ENCODE measurements around the gene CRISPLD2. TPM values are rescaled to one million over a fixed set of nuclear protein-coding genes. Genes with fewer than 3 reads are reported as not detected.

CRISPLD2 gene
- total and polyA plus RNA-seq, 10 of the 15 experiments (the other 5 are each of a cell fraction or from before 2014, with no cell fraction given) = 0.03 to 0.30 (median 0.08) TPM; not detected in 5

- in situ Hi-C loops (cut with MboI) (no loop called here), intact Hi-C loops (cut with micrococcal nuclease; ENCODE audit: unreplicated experiment) (no loop called here)
- no peaks in the 10 kb centered on the region for H4K20me1 ChIP-seq (ENCODE audit: control insufficient read depth, insufficient read depth)
- TF ChIP-seq TCF7 (IDR thresholded peaks at IDR 0.05; ENCODE audit: borderline replicate concordance) (no peak), BACH1 (IDR thresholded peaks at IDR 0.05; ENCODE audit: borderline replicate concordance) (no peak), YBX1 (IDR thresholded peaks at IDR 0.05) (no peak)
- 60% methylated on average over 9 of the region's 9 CpGs for WGBS (ENCODE audit: insufficient coverage, insufficient replicate concordance, low lambda C conversion rate, missing lambda C conversion rate)
- H3K4me2 ChIP-seq (ENCODE audit: control insufficient read depth, insufficient read depth) = no peak overlapping the region
- H3K4me1 ChIP-seq (ENCODE audit: control insufficient read depth, insufficient read depth, low read length) = no peaks in the 10 kb centered on the region
- no peaks in the 10 kb centered on the region for H3K9me3 ChIP-seq (replicated peaks; ENCODE audit: control insufficient read depth, insufficient read depth, low read length)
- no peak overlapping the region for H3K4me3 ChIP-seq
- no peak for ATAC-seq
- DNase-seq (ENCODE audit: low read depth, low spot score) = no peak
- no peak overlapping the region for H3K27ac ChIP-seq (ENCODE audit: control insufficient read depth, insufficient read depth)
- RAD21 ChIA-PET (ENCODE audit: unreplicated experiment) = interaction anchor here (1.0 kb wide), 1 partner anchor 19 kb away, joined by 3 read pairs; no protein-coding TSS in a partner anchor
- peaks cover 0 to 2% of the 10 kb centered on the region in 2 experiments; a peak in 3 of 4 replicates for H3K27me3 ChIP-seq (replicated peaks in 1 of 2; ENCODE audit: control insufficient read depth in 2 of 2, insufficient read depth in 2 of 2, low read length in 1 of 2)
- SMC1A ChIA-PET (ENCODE audit: uncharacterized antibody, unreplicated experiment) = interaction anchor here (1.0 kb wide), 1 partner anchor 18 kb away, joined by 5 read pairs; no protein-coding TSS in a partner anchor
- no TSS peak for BruUV-seq (replicated peaks)
- CTCF ChIA-PET = interaction anchor here (1.1 to 1.3 kb wide), 2 partner anchors 9 to 126 kb away, joined by 3 read pairs; no protein-coding TSS in a partner anchor
- H2AFZ ChIP-seq (ENCODE audit: control insufficient read depth, low read depth, low read length) = no peak overlapping the region
- no peaks in the 10 kb centered on the region for H3K79me2 ChIP-seq (ENCODE audit: control insufficient read depth, insufficient read depth, low read length)
- POLR2A ChIA-PET = interaction anchor here (0.6 kb wide), 1 partner anchor 9 kb away, joined by 3 read pairs; no protein-coding TSS in a partner anchor
- no peak for FAIRE-seq
- H3K9ac ChIP-seq (ENCODE audit: control insufficient read depth, insufficient read depth, low read length) = no peak overlapping the region
- no peaks in the 10 kb centered on the region for H3K36me3 ChIP-seq (ENCODE audit: control insufficient read depth in 2 of 2, insufficient read depth in 2 of 2, low read length in 1 of 2)
Measured at GRCh38 chr16:84883301-84883700, 63.5 kb downstream of the CRISPLD2 start.

GRCh38 chr16:84884246-84884595 lies 64.4 kb downstream of the CRISPLD2 start:
- Histone ChIP-seq H3K4me1 (ENCODE audit: control insufficient read depth, insufficient read depth, low read length) (no peaks in the 10 kb centered on the region), H3K9me3 (replicated peaks; ENCODE audit: control insufficient read depth, insufficient read depth, low read length) (no peaks in the 10 kb centered on the region), H3K27me3 (replicated peaks in 1 of 2; ENCODE audit: control insufficient read depth in 2 of 2, insufficient read depth in 2 of 2, low read length in 1 of 2) (peaks cover 0 to 2% of the 10 kb centered on the region in 2 experiments; a peak in 3 of 4 replicates), H3K9ac (ENCODE audit: control insufficient read depth, insufficient read depth, low read length) (no peak overlapping the region), H3K4me3 (no peak overlapping the region), H4K20me1 (ENCODE audit: control insufficient read depth, insufficient read depth) (no peaks in the 10 kb centered on the region), H3K36me3 (ENCODE audit: control insufficient read depth in 2 of 2, insufficient read depth in 2 of 2, low read length in 1 of 2) (no peaks in the 10 kb centered on the region), H3K27ac (ENCODE audit: control insufficient read depth, insufficient read depth) (no peak overlapping the region), H3K79me2 (ENCODE audit: control insufficient read depth, insufficient read depth, low read length) (no peaks in the 10 kb centered on the region), H2AFZ (ENCODE audit: control insufficient read depth, low read depth, low read length) (no peak overlapping the region), H3K4me2 (ENCODE audit: control insufficient read depth, insufficient read depth) (no peak overlapping the region)
- intact Hi-C loops (cut with micrococcal nuclease; ENCODE audit: unreplicated experiment) = no loop called here
- ChIA-PET POLR2A (interaction anchor here (0.7 kb wide), 1 partner anchor 256 kb away, joined by 4 read pairs; no protein-coding TSS in a partner anchor), SMC1A (ENCODE audit: uncharacterized antibody, unreplicated experiment) (interaction anchor here (2.0 to 3.4 kb wide), 2 partner anchors 10 to 20 kb away, joined by 5 to 19 read pairs; no protein-coding TSS in a partner anchor), RAD21 (ENCODE audit: unreplicated experiment) (interaction anchor here (1.1 to 1.5 kb wide), 3 partner anchors 9 to 28 kb away, joined by 3 to 8 read pairs (median 3); no protein-coding TSS in a partner anchor), CTCF (interaction anchor here (0.8 to 1.0 kb wide), 2 partner anchors 10 to 13 kb away, joined by 3 read pairs; no protein-coding TSS in a partner anchor)
- BruUV-seq (replicated peaks) = no TSS peak
- in situ Hi-C loops (cut with MboI) = no loop called here
- TF ChIP-seq NR2F1 (conservative IDR thresholded peaks at IDR 0.05) = 0 out of 2 replicates have a peak, but pooled peaks have one; percentile 24
- no peak for TF ChIP-seq HDGF (IDR thresholded peaks at IDR 0.05)
- no peak for TF ChIP-seq ATF3 (IDR thresholded peaks at IDR 0.05; ENCODE audit: borderline replicate concordance, extremely low read depth, low read depth, low read length)
- ATAC-seq (no peak), FAIRE-seq (no peak), DNase-seq (ENCODE audit: low read depth, low spot score) (no peak)
- 53% methylated on average over 6 of the region's 6 CpGs for WGBS (ENCODE audit: insufficient coverage, insufficient replicate concordance, low lambda C conversion rate, missing lambda C conversion rate)

Measured in GM12878 (cell line).